HL-60/S4 (cell line): ENCODE results near the gene SEMA4B.

Experiments used
- in situ Hi-C: fragments of 300-500 bp; cut with MboI; formaldehyde crosslinking; loops from 2 replicates; pipeline ENCODE4 v1.14.3; 2022; ENCODE audit warnings: low sequenced_read_pairs

The SEMA4B gene

DNA sequence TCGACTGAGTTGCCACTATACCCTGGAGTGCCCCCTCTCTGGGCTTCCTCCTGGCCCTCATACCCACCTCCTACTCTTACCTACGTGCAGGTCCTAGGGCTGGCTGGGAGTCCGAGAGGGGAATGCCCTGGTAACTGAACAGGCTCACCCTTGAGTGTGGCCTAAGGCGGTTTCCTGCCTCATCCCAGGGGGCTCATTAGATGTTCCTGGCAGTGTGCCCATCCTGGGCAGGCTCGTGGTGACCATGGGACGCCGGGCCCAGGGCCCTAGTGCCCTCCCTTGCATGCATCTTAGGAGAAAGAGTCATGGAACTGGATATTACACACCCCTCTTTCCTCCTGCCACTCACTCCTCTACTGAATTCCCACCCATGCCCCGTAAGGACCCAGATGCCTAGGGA lies 2.8 kb downstream of the SEMA4B start:
- in situ Hi-C loops: no loop called here

DNA sequence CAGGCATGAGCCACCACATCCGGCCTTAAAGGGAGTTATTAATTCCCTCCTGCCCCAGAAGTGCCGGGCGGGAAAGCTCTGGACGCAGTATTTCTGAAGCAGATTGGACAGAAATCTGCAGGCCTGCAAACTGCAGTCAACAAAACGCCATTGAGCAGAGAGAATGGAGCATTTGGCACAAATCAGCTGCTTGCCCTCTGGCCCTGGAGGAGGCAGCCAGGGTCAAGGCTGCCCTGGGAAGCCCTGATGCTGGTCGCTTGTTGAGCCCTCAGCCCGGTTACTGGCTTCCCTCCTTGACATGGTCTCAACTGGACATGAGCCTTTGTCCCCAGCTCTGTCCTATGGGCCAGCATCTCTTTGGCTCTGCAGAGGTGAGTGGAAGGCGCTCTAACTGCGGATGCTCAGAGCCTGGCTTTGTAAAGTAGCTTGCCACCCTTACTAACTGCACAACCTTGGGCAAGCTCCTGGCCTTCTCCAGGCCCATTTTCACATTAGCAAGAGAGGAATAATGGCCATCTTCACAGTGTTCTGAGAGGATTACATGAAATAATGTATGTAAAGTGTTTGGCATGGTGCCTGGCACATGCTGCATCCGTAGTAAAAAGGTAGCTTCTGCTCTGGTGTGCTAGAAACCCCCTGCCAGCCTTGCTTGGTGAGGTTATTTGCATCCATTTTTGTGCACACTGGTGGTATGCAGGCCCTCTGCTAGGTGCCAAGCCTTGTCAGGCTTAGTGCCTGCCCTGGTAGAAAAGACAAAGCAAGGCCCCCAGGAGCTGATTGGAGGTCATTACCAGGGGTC lies 4.1 kb downstream of the SEMA4B start:
- in situ Hi-C loops: no loop called here

DNA sequence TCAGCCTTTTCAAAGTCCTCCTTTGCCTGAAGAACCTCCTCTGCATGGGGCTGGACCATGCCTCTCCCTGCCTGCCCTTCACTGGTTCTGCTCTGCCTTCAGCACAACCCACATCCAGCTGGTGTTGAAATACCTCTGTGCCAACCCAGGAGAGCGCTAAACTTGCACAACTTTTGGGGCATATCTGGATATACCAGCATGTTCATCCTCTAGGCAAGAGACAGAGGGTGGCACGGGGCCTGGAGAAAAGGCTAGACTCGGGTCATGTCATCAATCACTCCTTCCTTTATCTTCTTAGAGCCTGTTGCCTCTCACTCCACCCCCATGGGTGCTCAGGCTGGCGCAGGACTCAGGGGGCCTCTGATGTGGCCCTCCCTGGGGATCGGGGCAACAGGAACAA lies 4.8 kb downstream of the SEMA4B start:
- in situ Hi-C loops: no loop called here

DNA sequence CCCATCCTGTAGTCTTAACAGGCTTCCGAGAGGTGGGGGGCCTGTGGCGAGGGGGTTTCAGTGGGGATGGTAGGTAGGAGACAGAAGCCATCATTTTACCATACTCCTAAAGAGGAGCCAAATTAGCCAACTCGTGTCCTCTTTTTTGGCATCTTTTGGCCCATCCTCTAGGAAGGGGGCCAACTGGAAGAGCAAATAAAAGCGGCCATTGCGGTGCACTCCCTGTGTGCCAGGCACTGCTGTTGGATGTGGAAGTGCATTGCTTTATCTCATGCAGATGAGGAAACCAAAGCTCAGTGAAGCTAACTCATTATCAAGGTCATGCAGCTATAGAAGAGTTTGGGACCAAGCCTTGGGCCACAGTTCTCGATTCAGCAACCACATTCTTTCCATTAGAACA lies 6.1 kb downstream of the SEMA4B start:
- in situ Hi-C loops: no loop called here

DNA sequence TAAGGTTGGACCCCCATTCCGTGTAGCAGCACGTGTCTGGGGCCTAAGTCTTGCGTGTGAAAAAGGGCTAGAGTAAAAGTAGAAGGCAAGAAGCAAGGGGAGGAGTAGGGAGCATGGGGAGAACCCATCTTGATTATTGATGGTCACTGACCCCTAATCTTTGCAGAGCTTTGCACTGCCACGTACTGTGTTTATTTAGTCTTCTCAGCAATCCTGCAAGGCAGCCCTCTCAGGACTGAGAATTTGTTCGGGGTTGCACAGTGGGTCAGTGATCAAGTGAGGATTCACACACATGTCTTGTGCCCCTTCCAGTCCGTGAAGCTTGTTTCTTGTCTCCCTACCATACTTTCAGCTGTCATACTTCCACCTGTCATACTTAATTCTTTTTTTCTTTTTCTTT lies 7.2 kb downstream of the SEMA4B start:
- in situ Hi-C loops: no loop called here

DNA sequence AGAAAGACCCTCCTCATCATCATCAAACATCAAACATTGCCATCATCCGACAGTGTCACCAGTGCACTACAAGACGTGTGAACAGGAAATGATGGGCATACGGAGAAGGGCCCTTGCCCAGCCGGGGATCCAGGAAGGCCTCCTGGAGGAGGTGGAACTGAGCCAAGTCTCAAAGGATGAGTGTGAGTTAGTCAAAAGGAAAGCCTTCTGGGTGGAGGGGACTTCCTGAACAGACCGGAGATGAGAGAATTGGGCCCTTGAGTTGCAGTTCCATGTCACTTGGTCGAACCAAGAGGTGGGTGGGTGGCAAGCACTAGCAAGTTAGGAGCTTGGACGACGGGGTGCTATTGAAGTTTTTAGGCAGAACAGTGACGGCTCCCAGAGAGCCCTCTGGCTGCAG lies 8.5 kb downstream of the SEMA4B start:
- in situ Hi-C loops: no loop called here

DNA sequence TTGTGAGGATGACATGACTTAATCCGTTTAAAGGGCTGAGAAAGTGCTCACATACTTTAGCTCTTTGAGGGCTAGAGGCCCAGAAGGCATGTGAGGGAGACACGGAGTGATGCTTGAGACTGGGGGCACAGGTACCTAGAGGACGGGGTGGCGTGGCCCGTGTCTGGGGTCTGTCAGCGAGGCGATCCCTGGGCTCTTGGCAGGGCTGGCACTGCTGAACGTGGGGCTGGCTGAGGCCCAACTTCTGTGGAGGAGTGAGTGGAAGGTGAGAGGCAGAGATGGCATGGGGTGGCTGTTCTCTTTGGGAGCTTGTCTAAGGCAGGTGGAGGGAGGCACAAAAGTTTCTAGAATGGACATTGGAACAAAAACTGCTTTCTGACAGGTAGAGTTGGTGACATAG lies 9.5 kb downstream of the SEMA4B start:
- in situ Hi-C loops: loop anchor here (10.0 kb wide), 1 partner anchor 46 kb away; no protein-coding TSS in a partner anchor

DNA sequence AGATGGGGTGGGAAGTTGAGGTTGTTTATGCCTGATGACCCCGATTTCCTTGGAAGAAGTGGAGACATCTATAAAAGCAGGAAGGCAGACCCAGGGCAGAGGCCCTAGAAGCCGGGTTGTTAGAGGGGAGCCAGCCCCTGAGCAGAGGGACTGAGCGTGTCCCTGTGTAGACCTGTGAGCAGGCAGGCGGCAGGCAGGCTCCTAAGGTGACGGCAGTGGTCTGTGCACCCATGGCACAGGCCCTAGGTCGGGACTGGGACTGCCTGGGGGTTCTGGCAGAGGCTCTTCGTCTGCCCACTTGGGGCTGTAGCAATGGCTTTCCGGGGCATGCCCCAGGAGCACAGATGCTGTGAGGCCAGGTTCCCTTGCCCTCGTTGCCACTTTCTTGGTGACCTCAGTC lies 9.9 kb downstream of the SEMA4B start:
- in situ Hi-C loops: loop anchor here (10.0 kb wide), 1 partner anchor 46 kb away; no protein-coding TSS in a partner anchor

DNA sequence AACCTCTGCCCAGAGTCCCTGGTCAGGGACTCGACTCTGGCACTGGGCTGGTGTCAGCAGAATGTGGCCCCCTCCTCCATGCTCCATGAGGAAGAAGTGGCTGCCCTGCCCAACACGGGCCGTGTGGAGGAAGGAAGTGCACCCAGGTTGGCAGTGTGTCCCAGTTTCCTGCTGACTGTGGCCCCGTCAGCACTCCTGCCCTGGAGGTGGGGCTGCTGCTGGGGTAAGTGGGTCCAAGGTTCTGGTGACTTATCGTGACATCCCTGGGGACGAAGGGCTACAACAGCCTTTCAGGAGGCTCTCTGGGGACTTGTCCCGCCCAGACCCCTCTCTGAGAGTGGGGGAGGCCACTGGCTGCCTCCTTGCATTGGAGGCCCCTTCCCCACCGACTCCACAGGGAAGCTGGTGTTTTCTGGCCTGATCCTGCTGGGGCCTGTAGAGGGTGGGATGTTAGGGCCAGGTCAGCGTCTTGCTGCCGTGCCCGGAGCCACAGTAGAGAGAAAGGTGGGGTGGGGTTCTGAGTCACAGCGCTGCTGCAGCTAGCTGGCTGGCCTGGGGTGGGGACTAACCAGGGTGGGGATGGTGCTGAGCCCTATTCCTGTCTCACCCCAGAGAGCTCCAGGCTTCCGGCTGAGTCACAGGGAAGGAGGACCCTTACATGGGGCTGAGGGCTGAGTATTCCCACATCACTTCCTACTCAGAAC lies 10.5 kb downstream of the SEMA4B start:
- in situ Hi-C loops: loop anchor here (10.0 kb wide), 1 partner anchor 47 kb away; no protein-coding TSS in a partner anchor

DNA sequence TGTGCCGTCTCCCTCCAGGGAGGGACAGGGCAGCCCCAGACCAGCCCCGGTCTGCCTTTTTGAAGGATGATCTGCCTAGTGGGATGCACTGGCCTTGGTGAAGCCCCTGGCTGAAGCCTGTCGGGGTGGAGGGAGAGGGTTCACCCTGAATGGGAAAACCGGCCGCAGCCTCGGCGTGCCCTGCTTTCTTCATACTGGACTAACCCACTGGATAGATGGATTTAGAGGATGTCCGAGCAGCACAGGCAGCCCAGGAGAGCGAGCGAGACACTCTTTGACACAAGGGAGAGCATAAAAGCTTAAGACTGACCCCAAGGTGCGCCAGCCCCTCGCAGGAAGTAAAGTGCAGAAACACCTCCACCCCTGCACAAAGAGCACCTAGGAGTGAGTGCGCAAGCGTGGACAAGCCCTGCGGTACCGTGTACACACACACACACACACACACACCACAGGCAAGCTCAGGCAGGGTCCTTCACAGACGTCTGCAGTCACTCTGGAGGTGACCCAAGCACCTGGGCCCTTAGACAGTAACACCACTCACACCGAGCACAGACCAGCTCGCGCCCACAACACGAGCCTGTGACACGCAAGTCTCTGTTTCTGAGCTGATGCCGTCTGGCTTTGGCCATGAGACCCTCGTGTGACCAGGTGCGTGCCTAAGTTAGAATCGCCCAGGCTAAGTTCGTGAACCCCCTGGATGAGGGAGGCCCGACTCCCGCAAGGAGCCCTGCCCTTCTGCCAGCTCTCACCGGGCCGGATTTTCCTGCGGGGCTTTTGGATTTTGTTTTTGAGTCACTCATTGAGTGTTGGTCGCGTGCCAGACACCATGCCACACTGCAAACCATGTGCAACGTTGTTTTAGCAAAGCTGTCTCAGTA lies 11.3 kb downstream of the SEMA4B start:
- in situ Hi-C loops: loop anchor here (10.0 kb wide), 1 partner anchor 48 kb away; no protein-coding TSS in a partner anchor

DNA sequence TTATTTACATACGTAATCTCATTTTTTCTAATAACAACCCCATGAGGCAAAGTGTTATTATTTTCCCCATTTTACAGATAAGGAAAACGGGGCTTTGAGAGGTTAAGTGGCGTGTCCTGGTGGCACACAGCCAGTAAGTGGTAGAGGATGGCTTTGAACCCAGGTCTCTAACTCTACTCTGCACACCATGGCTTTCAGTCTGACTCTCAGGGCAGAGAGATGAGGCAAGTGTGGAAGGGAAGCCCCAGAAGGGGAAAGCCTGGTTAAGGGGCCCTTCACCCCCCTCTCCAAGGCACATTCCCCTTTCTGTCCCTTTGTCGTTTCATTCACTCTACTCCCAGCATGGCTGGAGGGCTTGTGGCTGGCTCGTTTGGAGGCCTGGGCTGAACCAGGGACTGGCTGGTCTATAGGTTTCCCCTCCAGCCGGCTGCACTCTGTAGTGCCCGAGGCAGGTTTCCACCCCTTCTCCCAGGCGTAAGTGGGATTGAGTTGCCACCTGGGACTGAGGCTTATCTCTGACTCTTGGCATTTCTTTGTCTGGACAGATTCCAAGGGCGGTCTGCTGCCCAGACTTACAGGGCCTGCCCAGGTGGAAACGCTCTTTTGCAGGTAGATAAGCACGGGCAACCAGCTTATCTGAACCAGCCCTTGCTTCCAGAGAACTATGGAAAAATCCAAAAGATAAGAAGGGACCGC lies 12.1 kb downstream of the SEMA4B start:
- in situ Hi-C loops: loop anchor here (10.0 kb wide), 1 partner anchor 48 kb away; no protein-coding TSS in a partner anchor

DNA sequence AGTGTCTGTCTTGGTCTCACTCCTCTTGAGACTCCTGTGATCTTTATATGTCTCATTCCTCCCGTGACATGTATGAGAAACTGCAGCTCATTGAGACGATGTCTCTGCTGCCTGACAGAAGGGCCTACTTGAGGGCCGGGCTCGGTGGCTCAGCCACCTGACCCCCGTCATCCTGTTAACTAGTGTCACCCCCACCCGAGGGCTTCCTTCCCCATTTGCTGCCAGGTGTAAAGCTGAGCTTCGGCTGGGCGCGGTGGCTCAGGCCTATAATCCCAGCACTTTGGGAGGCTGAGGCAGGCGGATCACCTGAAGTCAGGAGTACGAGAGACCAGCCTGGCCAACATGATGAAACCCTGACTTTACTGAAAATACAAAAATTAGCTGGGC lies 12.7 kb downstream of the SEMA4B start:
- in situ Hi-C loops: loop anchor here (10.0 kb wide), 1 partner anchor 49 kb away; no protein-coding TSS in a partner anchor

DNA sequence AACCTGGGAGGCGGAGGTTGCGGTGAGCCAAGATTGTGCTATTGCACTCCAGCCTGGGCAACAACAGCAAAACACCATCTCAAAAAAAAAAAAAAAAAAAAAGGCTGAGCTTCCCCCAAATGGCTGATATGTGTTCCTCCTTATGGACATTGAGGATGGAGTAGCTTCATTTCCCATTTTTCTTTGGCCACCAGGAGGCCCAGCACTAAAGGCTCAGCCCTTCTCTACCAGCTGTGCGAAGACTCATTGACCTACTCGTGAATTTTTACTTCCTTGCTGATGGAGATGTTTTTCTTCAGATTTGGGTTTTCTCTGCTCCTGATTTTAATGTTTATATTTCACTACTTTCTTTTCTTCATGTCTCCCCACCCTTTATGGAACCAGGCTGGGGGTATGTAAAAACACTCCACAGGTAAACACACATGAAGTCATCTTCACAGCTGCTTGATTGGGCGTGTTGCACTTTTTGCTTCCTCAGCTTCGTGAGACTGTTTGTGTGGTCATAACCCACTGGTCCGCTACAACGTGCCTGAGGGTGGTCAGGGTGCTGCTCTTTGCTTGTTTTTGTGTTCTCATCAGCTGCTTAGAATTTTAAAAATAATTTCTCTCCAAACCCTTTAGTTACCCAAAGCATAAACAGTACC lies 13.5 kb downstream of the SEMA4B start:
- in situ Hi-C loops: loop anchor here (10.0 kb wide), 1 partner anchor 50 kb away; no protein-coding TSS in a partner anchor

DNA sequence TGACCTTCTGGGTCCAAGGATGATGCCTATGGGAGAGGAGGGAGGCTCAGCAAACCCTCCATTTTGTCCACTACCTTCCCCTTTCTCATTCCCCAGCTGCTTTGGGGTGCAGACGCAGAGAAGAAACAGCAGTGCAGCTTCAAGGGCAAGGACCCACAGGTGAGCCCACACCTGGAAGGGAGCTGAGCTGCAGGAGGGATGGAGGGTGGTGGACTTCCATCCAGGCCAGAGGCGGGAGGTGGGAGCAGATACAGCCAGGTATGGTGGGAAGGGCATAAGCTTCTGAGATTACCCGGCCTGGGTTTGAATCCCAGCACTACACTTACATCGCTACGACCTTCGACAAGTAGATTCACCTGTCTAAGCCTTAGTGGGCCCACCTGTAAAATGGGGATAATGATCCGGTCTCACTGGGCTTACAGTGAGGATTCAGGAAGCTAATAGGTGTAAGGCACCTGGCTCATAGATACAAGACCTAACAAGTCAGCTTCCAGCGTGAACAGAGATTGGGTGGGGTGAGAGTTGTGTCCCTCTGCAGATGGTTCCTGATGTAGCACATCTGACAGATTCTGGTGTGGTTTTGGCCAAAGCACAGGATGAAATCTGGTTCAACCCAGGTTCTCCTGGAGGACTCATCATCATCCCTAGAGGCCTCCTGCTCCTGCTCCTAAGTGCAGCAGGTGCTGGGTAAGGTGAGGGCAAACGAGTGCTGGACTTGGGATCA lies 16.7 kb downstream of the SEMA4B start:
- in situ Hi-C loops: loop anchor here (10.0 kb wide), 1 partner anchor 53 kb away; no protein-coding TSS in a partner anchor

DNA sequence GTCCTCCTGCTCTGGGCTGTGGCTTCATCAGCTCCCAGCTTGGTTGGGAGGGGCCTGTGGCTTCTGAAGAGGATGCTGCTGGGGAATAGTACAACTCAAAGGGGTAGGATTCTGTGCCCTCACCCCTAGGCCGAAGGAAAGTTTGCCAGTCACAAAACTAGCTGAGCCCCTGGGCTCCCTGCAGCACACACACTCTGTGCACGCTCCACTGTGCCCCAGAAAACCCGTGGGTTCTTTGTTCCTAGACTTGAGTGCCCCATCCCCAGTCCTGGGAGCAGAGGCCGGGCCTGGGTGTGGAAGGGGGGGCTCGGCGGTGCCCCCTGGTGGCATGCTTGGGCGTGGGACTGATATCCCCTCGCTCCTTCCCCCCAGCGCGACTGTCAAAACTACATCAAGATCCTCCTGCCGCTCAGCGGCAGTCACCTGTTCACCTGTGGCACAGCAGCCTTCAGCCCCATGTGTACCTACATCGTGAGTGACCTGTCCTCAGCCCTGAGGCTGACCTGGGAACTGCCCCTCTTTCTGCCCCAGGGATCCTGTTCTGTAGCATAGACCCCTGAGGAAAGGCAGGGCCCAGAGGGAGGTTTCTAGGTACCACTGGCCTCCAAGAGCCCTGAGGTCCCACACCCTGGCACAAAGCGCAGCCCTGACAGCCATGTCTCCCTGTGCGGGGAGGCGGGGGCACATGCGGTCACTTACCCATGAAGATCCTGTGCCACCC lies 18.5 kb downstream of the SEMA4B start:
- in situ Hi-C loops: loop anchor here (10.0 kb wide), 1 partner anchor 55 kb away; no protein-coding TSS in a partner anchor

DNA sequence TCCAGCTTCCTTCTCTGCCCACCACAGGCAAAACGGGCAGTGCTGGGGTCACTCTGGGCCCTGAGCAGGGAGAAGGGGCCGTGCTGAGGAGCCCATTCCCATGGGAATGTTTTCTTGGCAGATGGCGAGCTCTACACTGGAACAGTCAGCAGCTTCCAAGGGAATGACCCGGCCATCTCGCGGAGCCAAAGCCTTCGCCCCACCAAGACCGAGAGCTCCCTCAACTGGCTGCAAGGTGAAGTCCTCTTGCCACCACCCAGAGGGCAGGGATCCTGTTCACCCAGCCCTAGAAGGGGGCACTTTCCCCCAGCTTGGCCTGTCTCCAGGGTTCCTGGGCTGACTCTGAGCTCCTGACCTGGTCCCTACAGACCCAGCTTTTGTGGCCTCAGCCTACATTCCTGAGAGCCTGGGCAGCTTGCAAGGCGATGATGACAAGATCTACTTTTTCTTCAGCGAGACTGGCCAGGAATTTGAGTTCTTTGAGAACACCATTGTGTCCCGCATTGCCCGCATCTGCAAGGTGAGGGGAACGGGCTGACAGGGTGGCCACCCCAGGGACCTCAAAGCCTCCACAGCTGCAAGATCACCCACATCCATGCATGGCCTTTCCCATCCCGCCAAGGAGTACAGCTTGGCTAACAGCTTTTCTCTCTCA lies 20.2 kb downstream of the SEMA4B start:
- in situ Hi-C loops: no loop called here

DNA sequence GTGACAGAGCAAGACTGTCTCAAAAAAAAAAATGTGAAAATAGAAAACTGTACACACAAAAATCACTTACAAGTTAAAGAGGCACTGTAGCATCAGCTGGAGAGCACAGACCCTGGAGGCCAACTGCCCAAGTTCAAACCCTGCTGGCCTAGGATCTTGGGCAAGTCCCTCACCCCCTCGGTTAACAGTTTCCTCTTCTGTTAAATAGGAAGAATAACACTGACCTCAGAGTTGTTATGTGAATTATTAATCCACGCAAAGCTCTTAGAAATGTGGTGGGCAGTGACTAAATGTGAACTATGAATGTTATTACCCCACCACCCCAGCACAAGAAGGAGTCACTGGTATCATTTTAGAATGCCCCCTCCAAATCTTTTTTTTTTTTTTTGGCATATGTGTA lies 21.4 kb downstream of the SEMA4B start:
- in situ Hi-C loops: no loop called here
